Dendritic cell treated with granulocyte-macrophage colony-stimulating factor and Interleukin-4, amounts not matched to agents 40 ng/mL and 50 ng/mL, for 4 days (primary cell): ENCODE data around the gene SPATA24.
"Not testable (repeated sequence)": the region's sequence is repeated elsewhere in the genome, so short reads cannot be mapped to it uniquely, and the experiment has no call there.

Experiments
- H3K27ac Mint-ChIP-seq: one replicate; pipeline ENCODE4 v1.8.0; 2022; ENCODE audit warnings: mild to moderate bottlenecking, mixed read lengths
- H3K27me3 Mint-ChIP-seq: one replicate; pipeline ENCODE4 v1.8.0; 2022; ENCODE audit warnings: mild to moderate bottlenecking, mixed read lengths
- H3K36me3 Mint-ChIP-seq: one replicate; pipeline ENCODE4 v1.8.0; 2022; ENCODE audit warnings: low read depth, mixed read lengths
- H3K4me1 Mint-ChIP-seq: one replicate; pipeline ENCODE4 v1.8.0; 2022; ENCODE audit warnings: low read depth, mixed read lengths
- H3K4me3 Mint-ChIP-seq: one replicate; pipeline ENCODE4 v1.8.0; 2022; ENCODE audit warnings: mild to moderate bottlenecking, moderate library complexity, mixed read lengths
- H3K9me3 Mint-ChIP-seq: one replicate; pipeline ENCODE4 v1.8.0; 2022; ENCODE audit warnings: mixed read lengths
- intact Hi-C: fragments of 100-400 bp; cut with micrococcal nuclease; formaldehyde crosslinking; loops from one replicate; pipeline ENCODE4 v1.15.0; 2022

Gene SPATA24

GRCh38 chr5:139376364-139376763, 27.5 kb downstream of the SPATA24 start:
- no peaks in the 10 kb centered on the region for H3K4me1 Mint-ChIP-seq
- intact Hi-C loops = no loop called here
- peaks cover 40% of the 10 kb centered on the region for H3K36me3 Mint-ChIP-seq
- H3K4me3 Mint-ChIP-seq = no peak overlapping the region
- H3K27ac Mint-ChIP-seq = no peak overlapping the region
- H3K27me3 Mint-ChIP-seq = peaks cover 5% of the 10 kb centered on the region
- no peaks in the 10 kb centered on the region for H3K9me3 Mint-ChIP-seq

- Mint-ChIP-seq H3K4me1 (no peaks in the 10 kb centered on the region), H3K9me3 (no peaks in the 10 kb centered on the region), H3K36me3 (peaks cover 49% of the 10 kb centered on the region), H3K4me3 (no peak overlapping the region), H3K27me3 (peaks cover 5% of the 10 kb centered on the region), H3K27ac (no peak overlapping the region)
- intact Hi-C loops = no loop called here
These were observed 29.0 kb downstream of the SPATA24 start for GRCh38 chr5:139374909-139375308.

GRCh38 chr5:139371482-139372435, 32.1 kb downstream of the SPATA24 start:
- no peaks in the 10 kb centered on the region for H3K9me3 Mint-ChIP-seq
- peaks cover 70% of the 10 kb centered on the region for H3K36me3 Mint-ChIP-seq
- H3K4me3 Mint-ChIP-seq = no peak overlapping the region
- H3K27ac Mint-ChIP-seq = no peak overlapping the region
- H3K27me3 Mint-ChIP-seq = no peaks in the 10 kb centered on the region
- no peaks in the 10 kb centered on the region for H3K4me1 Mint-ChIP-seq
- intact Hi-C loops = no loop called here

GRCh38 chr5:139369181-139369580, 34.7 kb downstream of the SPATA24 start:
- Mint-ChIP-seq H3K27me3 (no peaks in the 10 kb centered on the region), H3K27ac (no peak overlapping the region), H3K4me3 (no peak overlapping the region), H3K4me1 (no peaks in the 10 kb centered on the region), H3K36me3 (peaks cover 90% of the 10 kb centered on the region), H3K9me3 (no peaks in the 10 kb centered on the region)
- intact Hi-C loops = no loop called here

- Mint-ChIP-seq H3K27ac (no peak overlapping the region), H3K4me1 (no peaks in the 10 kb centered on the region), H3K27me3 (no peaks in the 10 kb centered on the region), H3K9me3 (no peaks in the 10 kb centered on the region), H3K4me3 (no peak overlapping the region), H3K36me3 (peaks cover 90% of the 10 kb centered on the region)
- intact Hi-C loops = no loop called here
These were observed 35.3 kb downstream of the SPATA24 start for GRCh38 chr5:139368613-139369012.

GRCh38 chr5:139364466-139364865, 39.4 kb downstream of the SPATA24 start:
- Mint-ChIP-seq H3K9me3 (no peaks in the 10 kb centered on the region), H3K4me3 (no peak overlapping the region), H3K27me3 (no peaks in the 10 kb centered on the region), H3K4me1 (peaks cover 6% of the 10 kb centered on the region), H3K27ac (no peak overlapping the region), H3K36me3 (peaks cover 73% of the 10 kb centered on the region)
- intact Hi-C loops = no loop called here

GRCh38 chr5:139363937-139364336, 40.0 kb downstream of the SPATA24 start:
- no peak overlapping the region for H3K4me3 Mint-ChIP-seq
- H3K27ac Mint-ChIP-seq = no peak overlapping the region
- peaks cover 72% of the 10 kb centered on the region for H3K36me3 Mint-ChIP-seq
- H3K27me3 Mint-ChIP-seq = no peaks in the 10 kb centered on the region
- intact Hi-C loops = no loop called here
- peaks cover 6% of the 10 kb centered on the region for H3K4me1 Mint-ChIP-seq
- H3K9me3 Mint-ChIP-seq = no peaks in the 10 kb centered on the region

- intact Hi-C loops = no loop called here
These were observed 42.0 kb downstream of the SPATA24 start for GRCh38 chr5:139361835-139362429.

GRCh38 chr5:139360384-139360783, 43.5 kb downstream of the SPATA24 start:
- Mint-ChIP-seq H3K4me3 (no peak overlapping the region), H3K36me3 (peaks cover 67% of the 10 kb centered on the region), H3K9me3 (no peaks in the 10 kb centered on the region), H3K4me1 (peaks cover 6% of the 10 kb centered on the region), H3K27ac (peak overlapping the region; percentile 6), H3K27me3 (no peaks in the 10 kb centered on the region)
- intact Hi-C loops = no loop called here

More at GRCh38 chr5:139361835-139362429, 42.0 kb downstream of the SPATA24 start:
- Mint-ChIP-seq H3K27ac (no peak overlapping the region), H3K36me3 (peaks cover 70% of the 10 kb centered on the region), H3K9me3 (no peaks in the 10 kb centered on the region), H3K4me3 (no peak overlapping the region), H3K27me3 (no peaks in the 10 kb centered on the region), H3K4me1 (peaks cover 6% of the 10 kb centered on the region)

- Mint-ChIP-seq H3K36me3 (peaks cover 63% of the 10 kb centered on the region), H3K27me3 (no peaks in the 10 kb centered on the region), H3K9me3 (no peaks in the 10 kb centered on the region), H3K4me1 (peaks cover 14% of the 10 kb centered on the region), H3K4me3 (no peak overlapping the region), H3K27ac (no peak overlapping the region)
- intact Hi-C loops = no loop called here
These were observed 45.8 kb downstream of the SPATA24 start for GRCh38 chr5:139358064-139358463.

- H3K27me3 Mint-ChIP-seq, H3K27ac Mint-ChIP-seq, H3K9me3 Mint-ChIP-seq, intact Hi-C loops, H3K4me3 Mint-ChIP-seq: not testable (repeated sequence)
- Mint-ChIP-seq H3K36me3 (peaks cover 76% of the 10 kb centered on the region), H3K4me1 (peaks cover 18% of the 10 kb centered on the region)
These were observed 48.0 kb downstream of the SPATA24 start for GRCh38 chr5:139355900-139356299.

GRCh38 chr5:139354186-139354585, 49.7 kb downstream of the SPATA24 start:
- no peak overlapping the region for H3K4me3 Mint-ChIP-seq
- H3K27me3 Mint-ChIP-seq = no peaks in the 10 kb centered on the region
- intact Hi-C loops = no loop called here
- no peaks in the 10 kb centered on the region for H3K9me3 Mint-ChIP-seq
- H3K27ac Mint-ChIP-seq = no peak overlapping the region
- H3K36me3 Mint-ChIP-seq = peaks cover 70% of the 10 kb centered on the region
- peaks cover 12% of the 10 kb centered on the region for H3K4me1 Mint-ChIP-seq

GRCh38 chr5:139347863-139348262, 56.0 kb downstream of the SPATA24 start:
- H3K27ac Mint-ChIP-seq, H3K27me3 Mint-ChIP-seq, intact Hi-C loops, H3K9me3 Mint-ChIP-seq, H3K4me3 Mint-ChIP-seq: not testable (repeated sequence)
- Mint-ChIP-seq H3K36me3 (peaks cover 60% of the 10 kb centered on the region), H3K4me1 (peaks cover 42% of the 10 kb centered on the region)
